GM12878 (cell line): ENCODE measurements around the gene CYSLTR1. TPM values are rescaled to one million over a fixed set of nuclear protein-coding genes. Genes with fewer than 3 reads are reported as not detected.

Experiments
- ATAC-seq: fragments of 200-7000 bp; cut with Tn5 transposase; 3 replicates; pipeline ENCODE4 v1.9.1; 2020; ENCODE audit warnings: mild to moderate bottlenecking, moderate library complexity
- BruUV-seq: library from RNA; stranded (reverse); fragments of 400-500 nt; replicated peaks from 2 replicates; lab custom pipeline; 2021; lab: Mats Ljungman, UMichigan
- CTCF ChIA-PET: fragments of 300-600 bp; sonication (Branson Sonifier 250); formaldehyde crosslinking; extraction: SDS; loops from one replicate; lab custom pipeline; 2021; ENCODE audit warnings: inconsistent platforms; lab: Yijun Ruan, JAX
- POLR2A ChIA-PET: fragments of 350-600 bp; formaldehyde crosslinking; extraction: SDS; loops from one replicate; lab custom pipeline; 2021; ENCODE audit warnings: inconsistent platforms; lab: Charles Lee
- RAD21 ChIA-PET: fragments of 300-600 bp; sonication (Branson Sonifier 250); formaldehyde crosslinking; loops from one replicate; lab custom pipeline; 2023; ENCODE audit warnings: antibody characterized with exemption; ENCODE audit not compliant: unreplicated experiment; lab: Charles Lee
- SMC1A ChIA-PET: fragments of 300-600 bp; sonication (Branson Sonifier 250); formaldehyde crosslinking; loops from one replicate; lab custom pipeline; 2023; ENCODE audit not compliant: unreplicated experiment, uncharacterized antibody; lab: Charles Lee
- DNase-seq: peaks from one replicate; pipeline ENCODE4 v3.0.0-alpha.2; 2011; ENCODE audit warnings: low read depth, low spot score
- FAIRE-seq: peaks from 3 replicates; lab custom pipeline; 2011; peaks lifted over from hg19 to GRCh38; lab: Jason Lieb, UNC
- H2AFZ ChIP-seq: 2 replicates; pipeline ENCODE4 v1.6.0; 2011; ENCODE audit warnings: low read depth, low read length, control low read depth; ENCODE audit not compliant: control insufficient read depth
- H3K27ac ChIP-seq: 2 replicates; pipeline ENCODE4 v1.5.1; 2011; ENCODE audit warnings: control low read depth; ENCODE audit not compliant: control insufficient read depth, insufficient read depth
- H3K27me3 ChIP-seq, 2 experiments: replicated peaks in 1 of 2; 2 replicates each; pipeline versions ENCODE4 v1.6.0 to v1.6.1; 2011; ENCODE audit warnings: low read length in 1 of 2; ENCODE audit not compliant: control insufficient read depth in 2 of 2, insufficient read depth in 2 of 2
- H3K36me3 ChIP-seq, 2 experiments: 2 replicates each; pipeline ENCODE4 v1.5.1; 2011; ENCODE audit warnings: low read length in 1 of 2; ENCODE audit not compliant: control insufficient read depth in 2 of 2, insufficient read depth in 2 of 2
- H3K4me1 ChIP-seq: 2 replicates; pipeline ENCODE4 v1.6.1; 2011; ENCODE audit warnings: mild to moderate bottlenecking, low read length, moderate library complexity, mixed read lengths; ENCODE audit not compliant: control insufficient read depth, insufficient read depth
- H3K4me2 ChIP-seq: 2 replicates; pipeline ENCODE4 v1.6.0; 2011; ENCODE audit warnings: control low read depth; ENCODE audit not compliant: control insufficient read depth, insufficient read depth
- H3K4me3 ChIP-seq: fragments of 200-600 bp; sonication (generic); 2 replicates; pipeline ENCODE4 v1.5.1; 2016
- H3K79me2 ChIP-seq: 2 replicates; pipeline ENCODE4 v1.6.0; 2011; ENCODE audit warnings: low read length; ENCODE audit not compliant: control insufficient read depth, insufficient read depth
- H3K9ac ChIP-seq: 2 replicates; pipeline ENCODE4 v1.8.0; 2011; ENCODE audit warnings: low read length, control low read depth, mixed read lengths; ENCODE audit not compliant: control insufficient read depth, insufficient read depth
- H3K9me3 ChIP-seq: replicated peaks from 3 replicates; pipeline ENCODE4 v1.5.1; 2011; ENCODE audit warnings: mild to moderate bottlenecking, low read length; ENCODE audit not compliant: control insufficient read depth, insufficient read depth
- H4K20me1 ChIP-seq: 2 replicates; pipeline ENCODE4 v1.6.0; 2011; ENCODE audit not compliant: control insufficient read depth, insufficient read depth
- BCL11A ChIP-seq: IDR thresholded peaks from 2 replicates; pipeline ENCODE4 v1.6.1; 2011; ENCODE audit warnings: low read depth, low read length
- CHD2 ChIP-seq: IDR thresholded peaks from 2 replicates; pipeline ENCODE4 v1.6.1; 2011; ENCODE audit warnings: low read depth, low read length, improper control_type of control experiment, borderline replicate concordance
- CHD4 ChIP-seq: fragments of 200-600 bp; sonication (generic); IDR thresholded peaks from 2 replicates; pipeline ENCODE4 v1.6.1; 2016; ENCODE audit warnings: mild to moderate bottlenecking
- EGR1 ChIP-seq, 2 experiments: IDR thresholded peaks; 1 replicate in 1 of 2; 2 replicates in 1 of 2; pipeline ENCODE4 v1.6.1; 2011 to 2012; ENCODE audit warnings: low read depth in 2 of 2, low read length in 2 of 2, borderline replicate concordance in 1 of 2, mild to moderate bottlenecking in 1 of 2, moderate library complexity in 1 of 2
- HDGF ChIP-seq: fragments of 450-650 bp; IDR thresholded peaks from 2 replicates; pipeline ENCODE4 v1.6.1; 2016; ENCODE audit warnings: antibody characterized with exemption
- JUNB ChIP-seq: IDR thresholded peaks from 2 replicates; pipeline ENCODE4 v1.6.1; 2016; ENCODE audit warnings: antibody characterized with exemption, mild to moderate bottlenecking
- MYB ChIP-seq: fragments of 150-350 bp; IDR thresholded peaks from 2 replicates; pipeline ENCODE4 v1.6.1; 2014; ENCODE audit warnings: mild to moderate bottlenecking, low read depth, low read length, borderline replicate concordance
- NFXL1 ChIP-seq: fragments of 450-650 bp; IDR thresholded peaks from 2 replicates; pipeline ENCODE4 v1.6.1; 2017; ENCODE audit warnings: antibody characterized with exemption, mild to moderate bottlenecking, borderline replicate concordance
- NR2C2 ChIP-seq: IDR thresholded peaks from 2 replicates; pipeline ENCODE4 v1.6.1; 2011; ENCODE audit warnings: borderline replicate concordance, low read depth; ENCODE audit not compliant: control insufficient read depth, insufficient read length
- RAD51 ChIP-seq: fragments of 450-650 bp; IDR thresholded peaks from 2 replicates; pipeline ENCODE4 v1.6.1; 2016; ENCODE audit warnings: moderate library complexity, mild to moderate bottlenecking, inconsistent platforms
- SMARCA5 ChIP-seq: fragments of 450-650 bp; IDR thresholded peaks from 2 replicates; pipeline ENCODE4 v1.6.1; 2017; ENCODE audit warnings: mild to moderate bottlenecking
- WGBS: methylation state at CpG from one replicate; pipeline ENCODE4 v1.1.6; 2016; ENCODE audit warnings: low lambda C conversion rate; ENCODE audit not compliant: insufficient replicate concordance, insufficient coverage; ENCODE audit errors: missing lambda C conversion rate; 5-methylcytosine and 5-hydroxymethylcytosine counted together
- in situ Hi-C: fragments of 300-500 bp; cut with MboI; formaldehyde crosslinking; loops from 9 replicates; pipeline ENCODE4 v1.14.3; 2018; ENCODE audit warnings: mixed read lengths
- intact Hi-C: fragments of 100-400 bp; cut with micrococcal nuclease; formaldehyde crosslinking; loops from one replicate; pipeline ENCODE4 v1.14.2; 2022; ENCODE audit not compliant: unreplicated experiment
- polyA plus RNA-seq, 11 experiments: library from polyadenylated mRNA; depleted of rRNA in 4 of 11; unstranded in 6 of 11; stranded (reverse) in 5 of 11; fragments of >200 nt; fragmentation: Nextera tagmentation in 4 of 11; fragmentation: Illumina TruSeq in 1 of 11; extraction: Ambion mirVana in 4 of 11; extraction: Trizol in 1 of 11; gene quantifications; 1 replicate in 1 of 11; 2 replicates in 10 of 11; pipeline versions ENCODE4 v1.2.1 to v1.2.3, GENCODE V29; 2011 to 2016; ENCODE audit warnings: inconsistent platforms in 2 of 11, missing spikeins in 2 of 11, low read depth in 1 of 11
- total RNA-seq, 4 experiments: library from RNA; depleted of rRNA in 3 of 4; stranded (reverse); fragments of >200 nt in 3 of 4; fragmentation: Illumina TruSeq in 1 of 4; extraction: Trizol in 1 of 4; gene quantifications; 2 replicates each; pipeline versions ENCODE4 v1.2.1 to v1.2.3, GENCODE V29; 2013 to 2021
- TF ChIP-seq, protein P1 (sequence below): fragments of 450-650 bp; conservative IDR thresholded peaks from 2 replicates; pipeline ENCODE4 v1.6.1; 2017; ENCODE audit warnings: mild to moderate bottlenecking, moderate library complexity
- TF ChIP-seq, protein P2 (sequence below): IDR thresholded peaks from 2 replicates; pipeline ENCODE4 v1.6.1; 2012; ENCODE audit warnings: low read length, inconsistent platforms
- TF ChIP-seq, protein P3 (sequence below): fragments of 450-650 bp; IDR thresholded peaks from 2 replicates; pipeline ENCODE4 v1.6.1; 2017; ENCODE audit warnings: mild to moderate bottlenecking, low read depth, inconsistent platforms; ENCODE audit not compliant: poor library complexity, severe bottlenecking

Gene CYSLTR1
- total and polyA plus RNA-seq, 10 of the 15 experiments (the other 5 are each of a cell fraction or from before 2014, with no cell fraction given) = 13.7 to 42.0 (median 24.0) TPM

DNA sequence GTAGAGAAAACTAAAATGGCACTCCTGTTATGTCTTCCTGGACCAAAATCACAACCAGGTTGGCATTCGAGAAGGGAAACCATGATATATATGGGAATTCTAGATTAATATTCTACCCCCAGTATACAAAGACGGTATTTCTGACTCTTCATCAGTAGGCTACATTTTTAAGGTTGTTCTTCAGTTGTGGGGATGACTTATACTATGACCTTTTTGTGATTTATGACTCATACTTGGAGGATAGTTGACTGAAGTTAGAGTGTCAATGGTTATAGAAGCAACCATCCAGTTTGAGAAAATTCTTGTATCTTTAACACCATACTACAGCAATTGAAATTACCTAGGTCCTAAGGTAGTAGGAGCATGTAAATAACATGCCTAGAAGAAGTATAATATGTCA, 49.8 kb upstream of the CYSLTR1 start:
- ChIA-PET POLR2A (no interaction called here), SMC1A (no interaction called here), CTCF (no interaction called here)
- Histone ChIP-seq H3K27me3 (no peaks in the 10 kb centered on the region), H3K4me1 (no peaks in the 10 kb centered on the region), H2AFZ (no peak overlapping the region), H3K9me3 (no peaks in the 10 kb centered on the region)
- in situ Hi-C loops (no loop called here), intact Hi-C loops (no loop called here)
- BruUV-seq = no TSS peak
- FAIRE-seq = no peak
- TF ChIP-seq SMARCA5 = no peak
- TF ChIP-seq, all 136 proteins: peak for 0
- Histone ChIP-seq H3K9ac (no peak overlapping the region), H3K4me3 (no peak overlapping the region), H3K4me2 (no peak overlapping the region), H3K79me2 (no peaks in the 10 kb centered on the region), H3K27ac (no peak overlapping the region), H3K36me3 (no peaks in the 10 kb centered on the region), H4K20me1 (no peaks in the 10 kb centered on the region)
- 45% methylated on average over 2 of the region's 2 CpGs for WGBS
- DNase-seq (no peak), ATAC-seq (no peak)
- RAD21 ChIA-PET = no interaction called here

DNA sequence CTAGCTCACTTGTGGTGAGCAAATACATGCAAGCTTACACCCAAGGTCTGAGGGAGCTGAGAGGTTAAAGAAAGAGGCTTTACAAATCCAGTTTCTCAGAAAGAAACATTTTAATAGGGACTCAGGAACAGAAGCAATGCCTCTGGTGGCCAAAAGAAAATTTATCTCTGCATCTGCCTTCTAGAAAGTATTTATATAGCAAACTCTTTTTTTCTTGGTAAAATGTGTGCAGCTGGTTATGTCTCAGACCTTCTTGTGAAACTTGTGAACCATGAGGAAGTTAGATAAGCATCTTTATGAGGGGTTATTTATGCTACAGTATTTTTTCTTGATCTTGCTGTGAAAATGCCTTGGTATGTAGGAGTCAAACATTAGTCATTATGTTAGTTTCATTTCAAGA, 48.5 kb upstream of the CYSLTR1 start:
- Histone ChIP-seq H4K20me1 (no peaks in the 10 kb centered on the region), H3K4me1 (no peaks in the 10 kb centered on the region), H2AFZ (no peak overlapping the region), H3K4me3 (no peak overlapping the region), H3K27ac (no peak overlapping the region), H3K36me3 (no peaks in the 10 kb centered on the region), H3K9me3 (no peaks in the 10 kb centered on the region), H3K4me2 (no peak overlapping the region), H3K79me2 (no peaks in the 10 kb centered on the region), H3K9ac (no peak overlapping the region), H3K27me3 (no peaks in the 10 kb centered on the region)
- BruUV-seq = no TSS peak
- intact Hi-C loops (no loop called here), in situ Hi-C loops (no loop called here)
- ChIA-PET CTCF (no interaction called here), POLR2A (no interaction called here), SMC1A (no interaction called here), RAD21 (no interaction called here)
- DNase-seq = no peak
- FAIRE-seq = no peak
- no peak; the same call in 2 of the 3 replicates for ATAC-seq
- TF ChIP-seq RAD51 (no peak), CHD4 (no peak), CHD2 (no peak), EGR1 (IDR thresholded peaks at IDR 0.05; ENCODE audit: borderline replicate concordance in 1 of 2, low read depth in 2 of 2, low read length in 2 of 2) (no peak), MYB (no peak), BCL11A (no peak), NR2C2 (no peak), SMARCA5 (no peak), HDGF (no peak), NFXL1 (no peak), JUNB (no peak)
- TF ChIP-seq, protein P1, sequence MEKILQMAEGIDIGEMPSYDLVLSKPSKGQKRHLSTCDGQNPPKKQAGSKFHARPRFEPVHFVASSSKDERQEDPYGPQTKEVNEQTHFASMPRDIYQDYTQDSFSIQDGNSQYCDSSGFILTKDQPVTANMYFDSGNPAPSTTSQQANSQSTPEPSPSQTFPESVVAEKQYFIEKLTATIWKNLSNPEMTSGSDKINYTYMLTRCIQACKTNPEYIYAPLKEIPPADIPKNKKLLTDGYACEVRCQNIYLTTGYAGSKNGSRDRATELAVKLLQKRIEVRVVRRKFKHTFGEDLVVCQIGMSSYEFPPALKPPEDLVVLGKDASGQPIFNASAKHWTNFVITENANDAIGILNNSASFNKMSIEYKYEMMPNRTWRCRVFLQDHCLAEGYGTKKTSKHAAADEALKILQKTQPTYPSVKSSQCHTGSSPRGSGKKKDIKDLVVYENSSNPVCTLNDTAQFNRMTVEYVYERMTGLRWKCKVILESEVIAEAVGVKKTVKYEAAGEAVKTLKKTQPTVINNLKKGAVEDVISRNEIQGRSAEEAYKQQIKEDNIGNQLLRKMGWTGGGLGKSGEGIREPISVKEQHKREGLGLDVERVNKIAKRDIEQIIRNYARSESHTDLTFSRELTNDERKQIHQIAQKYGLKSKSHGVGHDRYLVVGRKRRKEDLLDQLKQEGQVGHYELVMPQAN = no peak
- TF ChIP-seq, protein P2, sequence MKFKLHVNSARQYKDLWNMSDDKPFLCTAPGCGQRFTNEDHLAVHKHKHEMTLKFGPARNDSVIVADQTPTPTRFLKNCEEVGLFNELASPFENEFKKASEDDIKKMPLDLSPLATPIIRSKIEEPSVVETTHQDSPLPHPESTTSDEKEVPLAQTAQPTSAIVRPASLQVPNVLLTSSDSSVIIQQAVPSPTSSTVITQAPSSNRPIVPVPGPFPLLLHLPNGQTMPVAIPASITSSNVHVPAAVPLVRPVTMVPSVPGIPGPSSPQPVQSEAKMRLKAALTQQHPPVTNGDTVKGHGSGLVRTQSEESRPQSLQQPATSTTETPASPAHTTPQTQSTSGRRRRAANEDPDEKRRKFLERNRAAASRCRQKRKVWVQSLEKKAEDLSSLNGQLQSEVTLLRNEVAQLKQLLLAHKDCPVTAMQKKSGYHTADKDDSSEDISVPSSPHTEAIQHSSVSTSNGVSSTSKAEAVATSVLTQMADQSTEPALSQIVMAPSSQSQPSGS = no peak
- TF ChIP-seq, protein P3, sequence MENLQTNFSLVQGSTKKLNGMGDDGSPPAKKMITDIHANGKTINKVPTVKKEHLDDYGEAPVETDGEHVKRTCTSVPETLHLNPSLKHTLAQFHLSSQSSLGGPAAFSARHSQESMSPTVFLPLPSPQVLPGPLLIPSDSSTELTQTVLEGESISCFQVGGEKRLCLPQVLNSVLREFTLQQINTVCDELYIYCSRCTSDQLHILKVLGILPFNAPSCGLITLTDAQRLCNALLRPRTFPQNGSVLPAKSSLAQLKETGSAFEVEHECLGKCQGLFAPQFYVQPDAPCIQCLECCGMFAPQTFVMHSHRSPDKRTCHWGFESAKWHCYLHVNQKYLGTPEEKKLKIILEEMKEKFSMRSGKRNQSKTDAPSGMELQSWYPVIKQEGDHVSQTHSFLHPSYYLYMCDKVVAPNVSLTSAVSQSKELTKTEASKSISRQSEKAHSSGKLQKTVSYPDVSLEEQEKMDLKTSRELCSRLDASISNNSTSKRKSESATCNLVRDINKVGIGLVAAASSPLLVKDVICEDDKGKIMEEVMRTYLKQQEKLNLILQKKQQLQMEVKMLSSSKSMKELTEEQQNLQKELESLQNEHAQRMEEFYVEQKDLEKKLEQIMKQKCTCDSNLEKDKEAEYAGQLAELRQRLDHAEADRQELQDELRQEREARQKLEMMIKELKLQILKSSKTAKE = no peak
